Activated CD4-positive, alpha-beta T cell treated with anti-CD3 and anti-CD28 coated beads, Interleukin-2, amount 50 U/mL, for 48 hours (primary cell): ENCODE results near the gene BMP2K.
A peak's percentile ranks its signal among the peaks of the same experiment; 100 is the strongest.

Experiments used
- DNase-seq, 2 experiments: peaks; one replicate each; pipeline ENCODE4 v3.0.0-alpha.2; 2020

Gene BMP2K

DNA sequence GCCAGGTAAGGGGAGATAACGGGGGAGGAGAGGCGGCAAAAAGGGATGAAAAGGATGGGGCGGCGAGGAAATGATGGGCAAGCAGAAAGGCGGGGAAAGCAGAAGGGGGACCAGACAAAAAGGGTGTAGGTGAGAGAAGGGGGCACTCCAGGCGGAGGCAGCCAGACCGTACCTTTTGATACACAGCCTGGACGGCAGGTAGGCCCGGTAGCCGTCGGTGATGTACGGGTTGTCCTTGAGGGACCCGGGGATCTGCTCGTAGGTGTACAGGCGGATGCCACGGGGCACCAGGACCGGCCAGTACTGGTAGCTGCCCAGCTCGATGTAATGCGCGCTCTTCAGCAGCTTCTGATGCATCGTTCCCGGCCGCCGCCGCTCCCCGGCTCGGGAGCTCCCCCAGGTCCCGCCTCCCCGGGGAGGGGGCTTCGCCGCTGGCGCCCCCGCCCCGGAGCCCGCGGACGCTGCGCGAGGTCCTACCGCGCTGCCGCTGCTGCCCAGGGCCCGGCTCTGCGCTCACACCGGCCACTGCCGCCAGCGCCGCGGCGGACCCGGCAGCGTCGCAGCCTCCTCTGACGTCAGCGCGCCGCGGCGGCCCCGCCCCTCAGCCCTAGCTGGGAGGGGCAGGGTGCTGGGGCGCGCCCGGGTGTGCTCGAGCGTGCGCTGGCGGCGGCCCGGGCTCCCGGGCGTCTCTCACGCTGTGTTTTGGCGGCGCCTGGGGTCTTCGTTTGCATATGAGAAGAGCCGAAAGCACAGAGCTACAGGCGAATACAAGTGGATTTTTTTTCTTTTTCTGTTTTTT lies 162.9 kb downstream of the BMP2K start, which contains the start of gene PAQR3:
Gene PAQR3, minus strand, starts transcription at position 571 of the 799 bp plus-strand sequence. Its CDS starts 214 bp downstream, at position 357.
- DNase-seq: peak; percentile 82 to 85

- no peak for DNase-seq
Measured at GRCh38 chr4:78939667-78940008, 163.5 kb downstream of the BMP2K start.

DNA sequence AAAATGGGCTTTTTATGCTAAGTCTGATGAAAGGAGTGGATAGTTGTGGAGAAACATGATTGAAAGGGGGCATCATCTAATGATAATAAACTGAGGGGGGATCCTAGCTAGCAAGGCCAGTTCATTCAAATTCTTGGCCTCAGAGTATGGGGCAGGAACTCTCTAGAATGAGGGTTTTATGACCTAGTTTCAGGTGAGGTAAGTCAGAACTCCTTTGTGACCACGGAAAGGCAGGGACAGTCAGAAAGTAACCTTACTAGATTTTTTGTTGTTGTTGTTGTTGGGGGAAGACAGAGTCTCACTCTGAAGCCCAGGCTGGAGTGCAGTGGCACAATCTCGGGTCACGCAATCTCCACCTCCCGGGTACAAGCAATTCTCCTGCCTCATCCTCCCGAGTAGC lies 164.6 kb downstream of the BMP2K start:
- DNase-seq: no peak

DNA sequence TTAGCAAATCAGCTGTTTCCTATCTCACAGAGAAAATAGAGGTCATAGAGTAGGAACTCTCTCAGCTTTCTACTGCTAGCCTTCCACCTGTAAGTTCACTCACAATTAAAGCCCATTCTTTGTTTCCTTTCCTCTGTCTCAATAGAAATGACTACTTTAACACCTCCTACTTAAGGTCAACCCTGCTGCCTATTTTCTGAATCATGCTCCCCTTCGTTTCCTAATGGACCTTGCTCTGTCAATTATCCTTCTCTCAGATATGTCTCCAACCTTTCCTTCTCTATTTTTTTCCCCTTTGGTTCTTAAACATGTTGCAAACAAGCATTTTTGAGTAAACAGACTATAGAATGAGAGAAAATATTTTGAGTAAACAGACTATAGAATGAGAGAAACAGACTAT lies 168.2 kb downstream of the BMP2K start:
- no peak for DNase-seq

DNA sequence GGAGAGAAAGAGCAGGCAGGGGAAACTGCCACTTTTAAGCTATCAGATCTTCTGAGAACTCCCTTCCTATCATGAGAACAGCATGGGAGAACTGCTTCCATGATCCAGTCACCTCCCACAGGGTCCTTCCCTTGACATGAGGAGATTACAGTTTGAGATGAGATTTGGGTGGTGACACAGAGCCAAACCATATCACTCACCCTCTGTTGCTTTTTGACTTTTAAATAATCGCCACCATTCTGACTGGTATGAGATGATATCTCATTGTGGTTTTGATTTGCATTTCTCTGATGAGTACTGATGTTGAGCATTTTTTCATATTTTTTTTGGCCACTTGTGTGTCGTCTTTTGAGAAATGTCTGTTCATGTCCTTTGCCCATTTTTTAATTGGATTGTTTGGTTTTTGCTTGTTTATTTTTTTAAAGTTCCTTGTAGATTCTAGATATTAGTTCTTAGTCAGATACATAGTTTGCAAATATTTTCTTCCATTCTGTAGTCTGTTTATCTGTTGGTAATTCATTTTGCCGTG lies 169.6 kb downstream of the BMP2K start:
- peak in 1 of 2 experiments; percentile 20 for DNase-seq

GRCh38 chr4:78949735-78950134 lies 173.6 kb downstream of the BMP2K start:
- no peak for DNase-seq

DNA sequence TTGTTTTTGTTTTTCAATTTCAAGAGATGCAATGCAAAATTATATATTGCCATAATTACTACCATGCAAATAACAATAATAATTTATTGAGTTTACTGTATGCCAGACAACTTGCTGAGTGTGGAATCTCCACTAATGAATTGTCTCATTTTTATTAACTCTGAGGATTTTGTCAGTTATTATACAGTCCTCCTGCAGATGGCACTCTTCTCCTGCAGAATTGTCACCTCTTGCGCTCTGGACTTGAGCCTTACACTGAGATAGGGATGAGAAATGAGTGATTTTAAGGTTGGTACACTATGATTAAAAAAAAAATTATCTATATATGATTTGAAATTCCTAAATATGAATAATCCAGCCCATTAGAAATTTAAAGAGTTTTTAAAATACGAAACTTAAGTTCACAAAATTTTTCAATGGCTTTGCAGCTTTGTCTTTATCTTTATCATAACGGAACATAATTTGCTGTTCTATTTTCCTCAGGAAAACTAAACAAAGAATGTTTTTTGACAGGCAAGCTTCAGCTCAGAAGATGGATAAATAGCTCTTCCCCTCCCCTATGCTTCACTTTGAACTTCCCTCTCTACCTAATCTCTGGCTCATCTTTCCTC lies 175.8 kb downstream of the BMP2K start:
- DNase-seq: peak in 1 of 2 experiments; percentile 23

GRCh38 chr4:78953231-78953630 lies 177.1 kb downstream of the BMP2K start:
- DNase-seq: no peak

DNA sequence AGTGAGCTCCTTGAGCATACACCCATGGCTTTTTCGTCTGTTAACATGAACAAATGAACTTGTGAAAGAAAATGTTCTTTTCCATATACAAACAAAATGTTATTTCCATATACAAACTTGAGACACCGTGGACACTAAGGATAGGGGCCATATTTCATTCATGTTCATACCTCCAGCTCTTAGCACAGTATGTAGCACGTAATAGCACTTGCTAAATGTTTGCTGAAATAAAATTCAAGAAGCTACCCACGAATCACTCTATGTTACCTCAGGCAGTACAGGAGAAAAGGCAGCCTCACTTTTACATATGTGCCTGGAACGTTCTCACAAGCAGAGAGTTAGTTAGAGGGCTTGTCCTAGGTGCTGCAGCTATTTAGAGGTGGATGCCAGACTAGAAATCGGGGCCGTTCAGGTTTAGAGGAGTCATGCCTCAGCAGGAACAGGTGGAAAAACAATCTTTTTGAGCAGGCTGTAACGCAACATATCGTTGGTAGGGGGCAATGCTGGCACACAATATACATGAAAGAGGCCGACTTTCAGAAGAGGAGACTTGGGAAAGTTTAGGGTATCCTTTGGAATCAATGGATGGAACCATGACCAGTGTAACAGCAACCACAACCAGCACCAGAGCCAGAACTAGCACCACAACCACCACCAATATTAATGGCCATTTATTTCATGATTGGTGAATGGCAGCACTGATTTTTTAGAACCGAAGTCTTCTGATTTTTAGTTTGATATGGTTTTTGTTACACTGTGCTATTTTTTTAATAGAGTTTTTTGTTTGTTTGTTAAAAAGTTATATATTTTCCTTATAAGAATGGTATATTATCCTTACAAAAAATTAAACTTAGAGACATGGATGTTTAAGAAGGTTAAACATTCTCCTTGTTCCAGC lies 177.9 kb downstream of the BMP2K start:
- DNase-seq: no peak

DNA sequence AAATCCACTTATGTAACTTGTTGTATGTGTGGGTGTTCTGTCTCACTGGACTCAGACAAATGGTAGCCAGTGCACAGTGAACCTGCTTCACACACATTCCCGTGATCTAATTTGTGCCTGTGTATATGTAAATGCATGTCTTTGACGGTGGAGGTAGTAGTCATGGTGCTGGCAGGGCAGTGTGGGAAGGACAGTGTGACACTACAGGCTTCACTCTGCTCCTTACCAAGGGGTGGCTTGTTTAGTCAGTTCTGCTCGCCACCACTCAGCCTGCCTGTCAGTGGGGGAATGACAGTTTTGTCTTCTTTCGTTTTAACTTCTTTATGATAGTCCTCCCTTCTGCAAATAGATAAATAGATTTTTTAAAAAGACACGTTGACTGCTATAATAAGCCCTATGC lies 180.8 kb downstream of the BMP2K start:
- no peak for DNase-seq

- DNase-seq: no peak
Measured at GRCh38 chr4:78960926-78961325, 184.8 kb downstream of the BMP2K start.
